Mononuclear cell (primary cell): ENCODE measurements around the gene BICD2. TPM values are rescaled to one million over a fixed set of nuclear protein-coding genes. Genes with fewer than 3 reads are reported as not detected.
A peak's percentile ranks its signal among the peaks of the same experiment; 100 is the strongest.

Source experiments
- H3K27me3 ChIP-seq: 2 replicates; pipeline ENCODE4 v1.6.0; 2011; ENCODE audit warnings: low read length, control low read depth; ENCODE audit not compliant: insufficient read depth
- H3K4me1 ChIP-seq: 2 replicates; pipeline ENCODE4 v1.5.1; 2011; ENCODE audit warnings: mild to moderate bottlenecking, low read length, control low read depth; ENCODE audit not compliant: insufficient read depth
- H3K4me3 ChIP-seq: 2 replicates; pipeline ENCODE4 v1.5.1; 2011; ENCODE audit warnings: mild to moderate bottlenecking, low read length, moderate library complexity
- H3K9me3 ChIP-seq: 2 replicates; pipeline ENCODE4 v1.5.1; 2011; ENCODE audit warnings: low read depth, mild to moderate bottlenecking, control low read depth, low read length
- total RNA-seq: library from RNA; depleted of rRNA; stranded (reverse); fragments of >200 nt; gene quantifications from one replicate; pipeline ENCODE4 v1.2.3, GENCODE V29; 2012

BICD2 gene
- total RNA-seq, 1 donor = 27.9 TPM

GRCh38 chr9:92762781-92763708, 1.6 kb downstream of the BICD2 start:
- Histone ChIP-seq H3K4me1 (peaks cover 55% of the 10 kb centered on the region), H3K9me3 (no peaks in the 10 kb centered on the region)

GRCh38 chr9:92762196-92762595, 2.4 kb downstream of the BICD2 start:
- Histone ChIP-seq H3K4me1 (peaks cover 55% of the 10 kb centered on the region), H3K4me3 (no peak overlapping the region), H3K9me3 (no peaks in the 10 kb centered on the region), H3K27me3 (no peaks in the 10 kb centered on the region)

More at GRCh38 chr9:92762781-92763708, 1.6 kb downstream of the BICD2 start:
- H3K27me3 ChIP-seq = no peaks in the 10 kb centered on the region
- peak overlapping the region; percentile 85 for H3K4me3 ChIP-seq

GRCh38 chr9:92761686-92762085, 2.9 kb downstream of the BICD2 start:
- no peak overlapping the region for H3K4me3 ChIP-seq
- no peaks in the 10 kb centered on the region for H3K9me3 ChIP-seq
- H3K27me3 ChIP-seq = no peaks in the 10 kb centered on the region
- H3K4me1 ChIP-seq = peaks cover 55% of the 10 kb centered on the region

GRCh38 chr9:92760494-92760893, 4.1 kb downstream of the BICD2 start:
- H3K4me1 ChIP-seq = peaks cover 52% of the 10 kb centered on the region
- no peak overlapping the region for H3K4me3 ChIP-seq
- H3K9me3 ChIP-seq = no peaks in the 10 kb centered on the region
- no peaks in the 10 kb centered on the region for H3K27me3 ChIP-seq

GRCh38 chr9:92760070-92760469, 4.6 kb downstream of the BICD2 start:
- Histone ChIP-seq H3K4me3 (no peak overlapping the region), H3K27me3 (no peaks in the 10 kb centered on the region), H3K9me3 (no peaks in the 10 kb centered on the region), H3K4me1 (peaks cover 53% of the 10 kb centered on the region)

- no peaks in the 10 kb centered on the region for H3K27me3 ChIP-seq
- peaks cover 54% of the 10 kb centered on the region for H3K4me1 ChIP-seq
- no peak overlapping the region for H3K4me3 ChIP-seq
- H3K9me3 ChIP-seq = no peaks in the 10 kb centered on the region
These were observed 5.2 kb downstream of the BICD2 start for GRCh38 chr9:92759446-92759845.

- Histone ChIP-seq H3K4me3 (no peak overlapping the region), H3K4me1 (peaks cover 59% of the 10 kb centered on the region), H3K27me3 (no peaks in the 10 kb centered on the region), H3K9me3 (no peaks in the 10 kb centered on the region)
These were observed 7.8 kb downstream of the BICD2 start for GRCh38 chr9:92756792-92757191.

GRCh38 chr9:92754091-92754745, 10.4 kb downstream of the BICD2 start:
- no peak overlapping the region for H3K4me3 ChIP-seq
- peaks cover 51% of the 10 kb centered on the region for H3K4me1 ChIP-seq
- no peaks in the 10 kb centered on the region for H3K27me3 ChIP-seq
- no peaks in the 10 kb centered on the region for H3K9me3 ChIP-seq

- Histone ChIP-seq H3K27me3 (no peaks in the 10 kb centered on the region), H3K4me1 (peaks cover 62% of the 10 kb centered on the region), H3K4me3 (no peak overlapping the region), H3K9me3 (no peaks in the 10 kb centered on the region)
These were observed 11.7 kb downstream of the BICD2 start for GRCh38 chr9:92752812-92753404.

- no peak overlapping the region for H3K4me3 ChIP-seq
- no peaks in the 10 kb centered on the region for H3K9me3 ChIP-seq
- H3K27me3 ChIP-seq = no peaks in the 10 kb centered on the region
- H3K4me1 ChIP-seq = peaks cover 61% of the 10 kb centered on the region
These were observed 14.7 kb downstream of the BICD2 start for GRCh38 chr9:92749934-92750315.

- Histone ChIP-seq H3K9me3 (no peaks in the 10 kb centered on the region), H3K27me3 (no peaks in the 10 kb centered on the region), H3K4me3 (no peak overlapping the region), H3K4me1 (peaks cover 58% of the 10 kb centered on the region)
These were observed 15.3 kb downstream of the BICD2 start for GRCh38 chr9:92749071-92749933.

GRCh38 chr9:92748233-92748497, 16.5 kb downstream of the BICD2 start:
- Histone ChIP-seq H3K27me3 (no peaks in the 10 kb centered on the region), H3K4me1 (peaks cover 57% of the 10 kb centered on the region), H3K9me3 (no peaks in the 10 kb centered on the region), H3K4me3 (no peak overlapping the region)

- Histone ChIP-seq H3K4me3 (no peak overlapping the region), H3K9me3 (no peaks in the 10 kb centered on the region), H3K27me3 (no peaks in the 10 kb centered on the region), H3K4me1 (peaks cover 58% of the 10 kb centered on the region)
These were observed 17.0 kb downstream of the BICD2 start for GRCh38 chr9:92747459-92748232.
